Heart left ventricle (tissue), 13 donors: Measurements from ENCODE around the gene CYTH1.

Experiments
- CTCF ChIP-seq, 12 donors: fragments of 200-600 bp; sonication (generic) in 4 of 12; IDR thresholded peaks; one replicate each; pipeline versions ENCODE4 v1.5.0 to v1.8.0; 2018 to 2022; ENCODE audit warnings: antibody characterized with exemption in 12 of 12, mild to moderate bottlenecking in 5 of 12
- POLR2A ChIP-seq, 2 donors: fragments of 450-650 bp; IDR thresholded peaks; one replicate each; pipeline ENCODE4 v1.6.1; 2017; ENCODE audit warnings: antibody characterized with exemption in 2 of 2, mild to moderate bottlenecking in 2 of 2, moderate library complexity in 2 of 2
- donor health status: ischemic (EF 13 %, LVEDD 7.1; RV severe dilation, severe dysfunction).
- donor health status: DM: no; HTN: yes; CAD: no.
- donor health status: DM: no; HTN: no; CAD: no.
- donor health status: ischemic (EF 25% LVEDD 6.9; RV normal size, moderate dysfunction).
- donor health status: ischemic (EF 25% LVEDD 5.7; RV mildly dilated, moderate dysfunction).
- donor health status: ischemic (EF 35%, LVEDD 5.7; RV mildly dilated, moderate dysfunction).
- donor health status: nonischemic (EF 11% LVEDD 7.7; RV severe dilation, severe dysfunction).
- donor health status: DM: yes; HTN: yes; CAD: no.
- donor health status: PGD.
- donor health status: ischemic (EF 29% LVEDD 5.4; RV normal size, mild dysfunction).
- donor health status: nonischemic (EF 23%, LVEDD 6.1; RV moderate dilation, normal function).

GRCh38 chr17:78751447-78752161 is 30.5 kb downstream of the CYTH1 start:
- no peak for TF ChIP-seq CTCF (IDR thresholded peaks at IDR 0.05)
- no peak for TF ChIP-seq POLR2A (IDR thresholded peaks at IDR 0.05)
